Left ventricle myocardium inferior (tissue), 1 donor: Measurements from ENCODE around the gene JAML. TPM values are rescaled to one million over a fixed set of nuclear protein-coding genes. Genes with fewer than 3 reads are reported as not detected.

Experiments
- DNase-seq: peaks from one replicate; pipeline ENCODE4 v3.0.0-alpha.2; 2020
- H3K27ac ChIP-seq: fragments of 200-600 bp; replicated peaks from 2 replicates; pipeline ENCODE4 v1.8.0; 2021
- H3K27me3 ChIP-seq: fragments of 200-600 bp; 2 replicates; pipeline ENCODE4 v1.8.0; 2021; ENCODE audit warnings: low read depth
- H3K36me3 ChIP-seq: fragments of 200-600 bp; 2 replicates; pipeline ENCODE4 v1.8.0; 2021
- H3K4me1 ChIP-seq: fragments of 200-600 bp; 2 replicates; pipeline ENCODE4 v1.8.0; 2021
- H3K4me3 ChIP-seq: fragments of 200-600 bp; 2 replicates; pipeline ENCODE4 v1.8.0; 2021; ENCODE audit warnings: mild to moderate bottlenecking, moderate library complexity
- H3K9me3 ChIP-seq: fragments of 200-600 bp; replicated peaks from 2 replicates; pipeline ENCODE4 v1.8.0; 2021
- CTCF ChIP-seq: fragments of 200-600 bp; IDR thresholded peaks from 2 replicates; pipeline ENCODE4 v1.8.0; 2021; ENCODE audit warnings: antibody characterized with exemption, mild to moderate bottlenecking, borderline replicate concordance
- intact Hi-C: fragments of 100-400 bp; cut with micrococcal nuclease; formaldehyde crosslinking; loops from one replicate; pipeline ENCODE4 v1.11.0; 2022
- total RNA-seq: library from RNA; stranded (reverse); fragmentation: NEBNext Ultra II Directional; extraction: Animal tissue kit (Norgen Biotek cat#: 25700); gene quantifications from one replicate; pipeline ENCODE4 v1.2.1, GENCODE V29; 2021
- donor health status: DM: no; HTN: yes; CAD: no; lungs with severe emphysema.

Gene JAML
- total RNA-seq, 1 donor from 2014 or later: 2.9 TPM

- Histone ChIP-seq H3K4me1 (peaks cover 26% of the 10 kb centered on the region), H3K9me3 (no peaks in the 10 kb centered on the region), H3K4me3 (no peak overlapping the region), H3K36me3 (no peaks in the 10 kb centered on the region), H3K27me3 (no peaks in the 10 kb centered on the region), H3K27ac (peak overlapping the region; percentile 68)
- TF ChIP-seq CTCF: no peak
- peak; percentile 31 for DNase-seq
- intact Hi-C loops: no loop called here
Measured at GRCh38 chr11:118212131-118212725, 12.6 kb downstream of the JAML start.

DNA sequence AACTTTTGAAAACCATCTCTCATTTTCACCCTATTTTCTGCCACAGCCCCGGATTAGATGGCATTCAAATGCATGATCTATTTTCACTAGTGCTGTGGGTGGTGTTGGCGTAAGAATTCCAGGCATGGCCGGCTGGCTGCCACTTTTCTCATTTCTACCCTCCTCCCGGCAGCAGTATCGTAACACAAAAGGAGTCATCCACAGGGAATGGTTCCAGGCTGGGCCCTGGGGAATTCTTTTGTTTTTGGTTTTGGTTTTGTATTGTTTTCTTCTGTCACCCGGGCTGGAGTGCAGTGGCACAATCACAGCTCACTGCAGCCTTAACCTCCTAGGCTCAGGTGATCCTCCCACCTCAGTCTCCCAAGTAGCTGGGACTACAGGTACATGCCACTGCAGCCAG, 13.8 kb downstream of the JAML start:
- Histone ChIP-seq H3K4me1 (peaks cover 26% of the 10 kb centered on the region), H3K27ac (peak overlapping the region; percentile 68), H3K27me3 (no peaks in the 10 kb centered on the region), H3K4me3 (peak overlapping the region; percentile 5), H3K36me3 (no peaks in the 10 kb centered on the region), H3K9me3 (no peaks in the 10 kb centered on the region)
- DNase-seq: no peak
- TF ChIP-seq CTCF: no peak
- intact Hi-C loops: no loop called here

DNA sequence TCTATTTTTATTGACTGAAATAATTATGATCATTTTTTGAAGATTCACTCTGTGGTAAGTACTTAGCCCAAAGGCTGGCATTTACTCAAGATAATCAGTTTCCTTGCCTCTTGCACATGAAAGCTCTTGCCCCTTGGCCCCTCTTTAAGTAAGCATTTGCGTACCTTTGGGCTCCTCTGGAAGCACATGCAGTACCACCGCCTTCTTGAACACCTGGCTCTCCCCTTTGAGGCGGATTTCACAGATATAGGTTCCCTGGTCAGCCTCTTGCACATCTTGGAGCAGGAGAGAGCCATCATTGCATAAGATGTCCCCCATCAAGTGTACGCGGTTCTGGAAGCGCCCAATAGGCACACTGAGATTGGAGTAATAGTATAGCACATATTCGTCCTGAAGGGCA, 14.5 kb downstream of the JAML start:
- H3K4me3 ChIP-seq: no peak overlapping the region
- TF ChIP-seq CTCF: no peak
- no peak for DNase-seq
- no peaks in the 10 kb centered on the region for H3K9me3 ChIP-seq
- peak overlapping the region; percentile 68 for H3K27ac ChIP-seq
- no peaks in the 10 kb centered on the region for H3K27me3 ChIP-seq
- no peaks in the 10 kb centered on the region for H3K36me3 ChIP-seq
- peaks cover 26% of the 10 kb centered on the region for H3K4me1 ChIP-seq
- intact Hi-C loops: no loop called here

- Histone ChIP-seq H3K36me3 (no peaks in the 10 kb centered on the region), H3K4me3 (no peak overlapping the region), H3K9me3 (no peaks in the 10 kb centered on the region), H3K4me1 (peaks cover 26% of the 10 kb centered on the region), H3K27me3 (no peaks in the 10 kb centered on the region), H3K27ac (no peak overlapping the region)
- TF ChIP-seq CTCF: no peak
- DNase-seq: no peak
- intact Hi-C loops: no loop called here
Measured at GRCh38 chr11:118209033-118209432, 15.8 kb downstream of the JAML start.

DNA sequence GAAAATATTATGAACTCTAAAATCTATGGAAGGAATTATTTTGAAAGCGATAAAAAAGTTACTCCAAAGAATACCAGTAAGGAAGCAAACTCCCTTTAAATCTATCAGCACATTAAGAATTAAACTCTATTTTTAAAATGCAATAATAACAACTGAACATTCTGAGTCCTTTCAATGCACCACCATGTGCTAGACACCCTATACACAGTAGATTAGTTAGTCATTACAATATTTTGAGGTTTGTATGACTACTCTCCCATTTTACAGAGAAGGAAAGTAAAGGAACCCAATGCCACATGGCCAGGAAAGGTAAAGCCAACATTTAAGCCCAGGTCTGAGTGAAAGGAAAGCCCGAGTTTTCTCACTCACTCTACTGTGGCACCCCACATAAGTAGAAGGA, 17.7 kb downstream of the JAML start:
- intact Hi-C loops: no loop called here
- Histone ChIP-seq H3K4me1 (peaks cover 20% of the 10 kb centered on the region), H3K9me3 (no peaks in the 10 kb centered on the region), H3K36me3 (no peaks in the 10 kb centered on the region), H3K27me3 (no peaks in the 10 kb centered on the region), H3K4me3 (no peak overlapping the region), H3K27ac (peak overlapping the region; percentile 7)
- no peak for DNase-seq
- TF ChIP-seq CTCF: no peak
